Measurements from ENCODE around the gene TP73.

TP73 gene

DNA sequence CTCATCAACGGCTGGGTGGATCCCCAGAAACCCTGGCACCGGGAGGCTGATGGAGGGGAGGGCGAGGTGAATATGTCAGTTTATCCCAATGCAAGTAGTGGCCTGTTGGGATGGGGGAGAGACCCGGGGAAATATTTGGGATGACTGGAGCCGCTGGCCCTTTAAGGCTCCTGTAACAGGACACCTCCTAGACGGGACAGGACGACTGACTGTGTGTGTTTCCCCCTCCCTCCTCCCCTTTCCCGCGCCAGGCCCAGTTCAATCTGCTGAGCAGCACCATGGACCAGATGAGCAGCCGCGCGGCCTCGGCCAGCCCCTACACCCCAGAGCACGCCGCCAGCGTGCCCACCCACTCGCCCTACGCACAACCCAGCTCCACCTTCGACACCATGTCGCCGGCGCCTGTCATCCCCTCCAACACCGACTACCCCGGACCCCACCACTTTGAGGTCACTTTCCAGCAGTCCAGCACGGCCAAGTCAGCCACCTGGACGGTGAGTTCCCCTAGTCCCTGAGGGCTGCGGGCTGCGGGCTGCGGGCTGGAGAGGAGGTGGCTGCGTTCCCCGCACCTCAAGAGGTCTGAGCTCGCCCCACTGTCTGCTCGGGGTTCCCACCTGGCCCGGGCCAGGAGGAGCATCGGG is 55.1 kb downstream of the TP73 start:
- H3K36me3 ChIP-seq (replicated peaks; ENCODE audit: low read depth, low read length), result no peaks in the 10 kb centered on the region
- H3K9ac ChIP-seq (ENCODE audit: low read length), result no peak overlapping the region
- no peak overlapping the region for H2AFZ ChIP-seq (ENCODE audit: low read depth, low read length)
- H3K4me3 ChIP-seq (ENCODE audit: low read length), result no peak overlapping the region
- no peak overlapping the region for H3K27ac ChIP-seq (ENCODE audit: low read length)
- TF ChIP-seq EZH2phosphoT487 (IDR thresholded peaks at IDR 0.05; ENCODE audit: low read depth), result no peak
- TF ChIP-seq, protein P1, sequence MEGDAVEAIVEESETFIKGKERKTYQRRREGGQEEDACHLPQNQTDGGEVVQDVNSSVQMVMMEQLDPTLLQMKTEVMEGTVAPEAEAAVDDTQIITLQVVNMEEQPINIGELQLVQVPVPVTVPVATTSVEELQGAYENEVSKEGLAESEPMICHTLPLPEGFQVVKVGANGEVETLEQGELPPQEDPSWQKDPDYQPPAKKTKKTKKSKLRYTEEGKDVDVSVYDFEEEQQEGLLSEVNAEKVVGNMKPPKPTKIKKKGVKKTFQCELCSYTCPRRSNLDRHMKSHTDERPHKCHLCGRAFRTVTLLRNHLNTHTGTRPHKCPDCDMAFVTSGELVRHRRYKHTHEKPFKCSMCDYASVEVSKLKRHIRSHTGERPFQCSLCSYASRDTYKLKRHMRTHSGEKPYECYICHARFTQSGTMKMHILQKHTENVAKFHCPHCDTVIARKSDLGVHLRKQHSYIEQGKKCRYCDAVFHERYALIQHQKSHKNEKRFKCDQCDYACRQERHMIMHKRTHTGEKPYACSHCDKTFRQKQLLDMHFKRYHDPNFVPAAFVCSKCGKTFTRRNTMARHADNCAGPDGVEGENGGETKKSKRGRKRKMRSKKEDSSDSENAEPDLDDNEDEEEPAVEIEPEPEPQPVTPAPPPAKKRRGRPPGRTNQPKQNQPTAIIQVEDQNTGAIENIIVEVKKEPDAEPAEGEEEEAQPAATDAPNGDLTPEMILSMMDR (IDR thresholded peaks at IDR 0.05; ENCODE audit: low read depth, low read length), result no peak
- H3K79me2 ChIP-seq (ENCODE audit: low read length), result no peaks in the 10 kb centered on the region
- H3K9me3 ChIP-seq (ENCODE audit: insufficient read depth, low read length), result no peaks in the 10 kb centered on the region
- no peaks in the 10 kb centered on the region for H4K20me1 ChIP-seq (ENCODE audit: insufficient read depth, low read length)
- peaks cover 33% of the 10 kb centered on the region for H3K27me3 ChIP-seq (ENCODE audit: low read depth, low read length)
- H3K4me2 ChIP-seq (ENCODE audit: low read length), result no peak overlapping the region
- no peaks in the 10 kb centered on the region for H3K4me1 ChIP-seq (ENCODE audit: low read length)

DNA sequence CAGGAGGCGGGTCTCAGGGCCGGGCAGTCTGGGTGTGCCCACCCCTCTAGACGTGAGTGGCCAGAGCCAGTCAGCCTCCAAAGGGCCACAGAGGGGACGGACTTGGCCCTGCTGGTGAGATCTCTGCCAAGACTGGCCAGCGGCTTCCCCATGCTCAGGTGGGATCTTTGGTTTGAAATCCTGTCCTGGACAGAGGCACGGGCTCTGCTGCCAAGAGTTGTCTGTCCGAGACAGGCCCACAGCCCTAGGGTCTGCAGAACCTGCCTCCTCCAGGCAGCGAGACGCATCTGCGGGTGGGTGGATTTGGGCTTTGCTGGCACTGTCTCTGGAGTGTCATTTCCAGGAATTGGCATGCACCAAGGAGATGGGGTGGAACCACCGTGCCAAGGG is 55.6 kb downstream of the TP73 start:
- no peak overlapping the region for H3K4me3 ChIP-seq (ENCODE audit: low read length)
- no peak overlapping the region for H2AFZ ChIP-seq (ENCODE audit: low read depth, low read length)
- no peak overlapping the region for H3K27ac ChIP-seq (ENCODE audit: low read length)
- no peaks in the 10 kb centered on the region for H3K79me2 ChIP-seq (ENCODE audit: low read length)
- H3K9ac ChIP-seq (ENCODE audit: low read length), result no peak overlapping the region
- H4K20me1 ChIP-seq (ENCODE audit: insufficient read depth, low read length), result no peaks in the 10 kb centered on the region
- H3K36me3 ChIP-seq (replicated peaks; ENCODE audit: low read depth, low read length), result no peaks in the 10 kb centered on the region
- no peaks in the 10 kb centered on the region for H3K4me1 ChIP-seq (ENCODE audit: low read length)
- no peak overlapping the region for H3K4me2 ChIP-seq (ENCODE audit: low read length)
- no peak for TF ChIP-seq EZH2phosphoT487 (IDR thresholded peaks at IDR 0.05; ENCODE audit: low read depth)
- TF ChIP-seq, protein P1 (IDR thresholded peaks at IDR 0.05; ENCODE audit: low read depth, low read length), result no peak
- H3K27me3 ChIP-seq (ENCODE audit: low read depth, low read length), result peaks cover 38% of the 10 kb centered on the region
- no peaks in the 10 kb centered on the region for H3K9me3 ChIP-seq (ENCODE audit: insufficient read depth, low read length)

DNA sequence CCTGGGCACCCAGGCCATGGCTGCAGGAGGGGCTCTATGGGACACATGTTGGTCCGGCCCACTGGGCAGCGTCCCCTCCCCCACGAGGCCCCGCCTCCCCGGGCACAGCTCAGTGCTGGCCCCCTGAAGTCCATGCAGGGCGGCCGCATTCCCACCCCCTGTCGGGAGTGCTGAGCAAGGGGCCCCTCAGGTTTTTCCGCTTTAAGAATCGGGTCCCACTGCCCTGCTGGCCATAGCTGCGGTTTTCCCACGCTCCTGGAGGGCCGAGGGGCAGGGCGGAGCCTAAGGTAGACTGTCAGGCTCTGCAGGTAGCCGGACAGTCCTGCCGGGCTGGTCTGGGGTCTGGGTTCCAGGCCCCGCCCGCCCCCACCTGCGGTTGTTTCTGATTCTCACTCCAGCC is 56.5 kb downstream of the TP73 start:
- no peak overlapping the region for H3K27ac ChIP-seq (ENCODE audit: low read length)
- H3K4me3 ChIP-seq (ENCODE audit: low read length), result no peak overlapping the region
- no peaks in the 10 kb centered on the region for H3K79me2 ChIP-seq (ENCODE audit: low read length)
- H3K4me2 ChIP-seq (ENCODE audit: low read length), result no peak overlapping the region
- no peaks in the 10 kb centered on the region for H3K36me3 ChIP-seq (replicated peaks; ENCODE audit: low read depth, low read length)
- H2AFZ ChIP-seq (ENCODE audit: low read depth, low read length), result no peak overlapping the region
- no peak for TF ChIP-seq EZH2phosphoT487 (IDR thresholded peaks at IDR 0.05; ENCODE audit: low read depth)
- TF ChIP-seq, protein P1 (IDR thresholded peaks at IDR 0.05; ENCODE audit: low read depth, low read length), result no peak
- no peaks in the 10 kb centered on the region for H4K20me1 ChIP-seq (ENCODE audit: insufficient read depth, low read length)
- H3K9me3 ChIP-seq (ENCODE audit: insufficient read depth, low read length), result no peaks in the 10 kb centered on the region
- no peak overlapping the region for H3K9ac ChIP-seq (ENCODE audit: low read length)
- H3K27me3 ChIP-seq (ENCODE audit: low read depth, low read length), result peaks cover 41% of the 10 kb centered on the region
- H3K4me1 ChIP-seq (ENCODE audit: low read length), result no peaks in the 10 kb centered on the region

DNA sequence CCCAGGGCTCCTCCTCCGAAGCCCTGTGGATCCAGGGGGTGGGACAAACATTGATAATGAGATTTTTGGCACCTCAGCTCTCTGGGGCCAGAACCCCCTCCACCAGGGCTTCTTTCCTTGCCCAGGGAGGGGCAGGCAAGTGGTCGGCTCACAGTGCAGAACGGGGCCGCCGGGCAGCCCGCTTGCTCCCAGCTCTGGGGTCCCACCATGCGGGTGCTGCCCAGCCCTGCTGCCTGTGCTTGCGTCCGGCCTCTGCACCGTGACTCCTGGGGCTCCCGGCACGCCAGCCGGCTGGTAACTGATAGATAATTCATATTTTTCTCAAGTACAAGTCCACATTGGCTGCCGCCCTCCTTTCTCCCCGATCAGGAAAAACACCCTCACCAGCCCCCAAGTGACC is 57.9 kb downstream of the TP73 start:
- no peak overlapping the region for H3K9ac ChIP-seq (ENCODE audit: low read length)
- H3K36me3 ChIP-seq (replicated peaks; ENCODE audit: low read depth, low read length), result no peaks in the 10 kb centered on the region
- H3K27me3 ChIP-seq (ENCODE audit: low read depth, low read length), result peaks cover 41% of the 10 kb centered on the region
- no peak overlapping the region for H3K4me3 ChIP-seq (ENCODE audit: low read length)
- H2AFZ ChIP-seq (ENCODE audit: low read depth, low read length), result no peak overlapping the region
- H3K79me2 ChIP-seq (ENCODE audit: low read length), result no peaks in the 10 kb centered on the region
- TF ChIP-seq, protein P1 (IDR thresholded peaks at IDR 0.05; ENCODE audit: low read depth, low read length), result no peak
- no peak overlapping the region for H3K4me2 ChIP-seq (ENCODE audit: low read length)
- H4K20me1 ChIP-seq (ENCODE audit: insufficient read depth, low read length), result no peaks in the 10 kb centered on the region
- H3K27ac ChIP-seq (ENCODE audit: low read length), result no peak overlapping the region
- H3K9me3 ChIP-seq (ENCODE audit: insufficient read depth, low read length), result no peaks in the 10 kb centered on the region
- H3K4me1 ChIP-seq (ENCODE audit: low read length), result no peaks in the 10 kb centered on the region
